Choroid plexus epithelial cell (primary cell): ENCODE data around the gene ASGR1.

Source experiments
- DNase-seq: peaks from one replicate; pipeline ENCODE4 v3.0.0-alpha.2; 2010; ENCODE audit warnings: low read depth
- H3K4me3 ChIP-seq: 2 replicates; pipeline ENCODE4 v1.5.1; 2011; ENCODE audit warnings: low read depth, mild to moderate bottlenecking, control low read depth, low read length, moderate library complexity
- CTCF ChIP-seq: conservative IDR thresholded peaks from 2 replicates; pipeline ENCODE4 v1.5.1; 2011; ENCODE audit warnings: low read depth, mild to moderate bottlenecking, control low read depth, inconsistent platforms, low read length, moderate library complexity

The ASGR1 gene

GRCh38 chr17:7223375-7223774 lies 44.2 kb upstream of the ASGR1 start:
- H3K4me3 ChIP-seq, result no peak overlapping the region
- DNase-seq, result no peak
- TF ChIP-seq CTCF, result no peak

GRCh38 chr17:7222972-7223292 lies 43.8 kb upstream of the ASGR1 start:
- no peak for TF ChIP-seq CTCF
- no peak for DNase-seq
- no peak overlapping the region for H3K4me3 ChIP-seq

GRCh38 chr17:7222093-7222971 lies 43.2 kb upstream of the ASGR1 start:
- TF ChIP-seq CTCF, result no peak
- DNase-seq, result no peak
- no peak overlapping the region for H3K4me3 ChIP-seq

- H3K4me3 ChIP-seq, result no peak overlapping the region
- no peak for DNase-seq
- TF ChIP-seq CTCF, result no peak
These were observed 42.3 kb upstream of the ASGR1 start for GRCh38 chr17:7221278-7222092.

- peak overlapping the region; percentile 90 for H3K4me3 ChIP-seq
- TF ChIP-seq CTCF, result peak; percentile 57
- peak; percentile 77 for DNase-seq
These were observed 41.6 kb upstream of the ASGR1 start for GRCh38 chr17:7220593-7221277.

- peak; percentile 92 for DNase-seq
- no peak for TF ChIP-seq CTCF
- peak within 1 kb of the TSS; percentile 90 for H3K4me3 ChIP-seq
These were observed 40.8 kb upstream of the ASGR1 start, which contains the start of the genes ACADVL and DLG4 for GRCh38 chr17:7219812-7220592. Gene ACADVL (plus strand): TSS chr17:7219938. CDS start chr17:7219985, 47 bp downstream. Gene DLG4 (minus strand): TSS chr17:7219836.
